Bronchial epithelial cell (primary cell): ENCODE results near the gene PTPRD. TPM values are rescaled to one million over a fixed set of nuclear protein-coding genes. Genes with fewer than 3 reads are reported as not detected.

Experiments
- DNase-seq: peaks from one replicate; pipeline ENCODE4 v3.0.0-alpha.2; 2010; ENCODE audit warnings: low read depth
- FAIRE-seq: peaks from 2 replicates; lab custom pipeline; 2011; peaks lifted over from hg19 to GRCh38; lab: Jason Lieb, UNC
- H3K27me3 ChIP-seq: 2 replicates; pipeline ENCODE4 v1.5.1; 2011; ENCODE audit warnings: low read length; ENCODE audit not compliant: control insufficient read depth, insufficient read depth
- H3K36me3 ChIP-seq: 2 replicates; pipeline ENCODE4 v1.5.1; 2011; ENCODE audit warnings: low read length; ENCODE audit not compliant: control insufficient read depth, insufficient read depth
- H3K4me3 ChIP-seq: 2 replicates; pipeline ENCODE4 v1.5.1; 2011; ENCODE audit warnings: mild to moderate bottlenecking, low read depth, low read length, control low read depth
- total RNA-seq: library from RNA; depleted of rRNA; stranded (reverse); fragments of >200 nt; gene quantifications from 2 replicates; pipeline ENCODE4 v1.2.1, GENCODE V29; 2014
- TF ChIP-seq, protein P1 (sequence below): IDR thresholded peaks from 2 replicates; pipeline ENCODE4 v1.5.1; 2011; ENCODE audit warnings: mild to moderate bottlenecking, moderate library complexity, low read length, control low read depth, inconsistent platforms; ENCODE audit not compliant: insufficient read depth, severe bottlenecking

The PTPRD gene
- total RNA-seq, 1 donor from 2014 or later: 2.9 TPM

DNA sequence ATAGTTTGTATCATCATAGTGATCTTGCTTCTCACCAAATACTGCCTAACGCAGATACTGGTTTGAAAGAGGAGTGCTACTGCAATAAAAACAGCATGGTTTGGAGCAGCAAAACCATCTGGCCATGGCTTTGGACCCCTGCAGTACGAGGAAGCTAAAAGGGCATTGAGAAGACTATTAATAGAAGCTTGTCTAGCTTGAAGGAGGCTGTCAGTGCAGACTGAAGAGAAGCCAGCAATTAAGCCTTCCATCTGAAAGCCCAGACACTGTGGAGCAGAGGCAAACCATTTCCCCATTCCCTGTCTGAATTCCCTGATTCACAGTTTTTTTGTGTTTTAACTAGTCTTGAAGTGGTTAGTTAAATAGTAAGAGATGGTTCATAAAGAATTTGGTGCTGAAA, 281.6 kb downstream of the PTPRD start:
- Histone ChIP-seq H3K27me3 (no peaks in the 10 kb centered on the region), H3K4me3 (no peak overlapping the region), H3K36me3 (no peaks in the 10 kb centered on the region)
- TF ChIP-seq, protein P1, sequence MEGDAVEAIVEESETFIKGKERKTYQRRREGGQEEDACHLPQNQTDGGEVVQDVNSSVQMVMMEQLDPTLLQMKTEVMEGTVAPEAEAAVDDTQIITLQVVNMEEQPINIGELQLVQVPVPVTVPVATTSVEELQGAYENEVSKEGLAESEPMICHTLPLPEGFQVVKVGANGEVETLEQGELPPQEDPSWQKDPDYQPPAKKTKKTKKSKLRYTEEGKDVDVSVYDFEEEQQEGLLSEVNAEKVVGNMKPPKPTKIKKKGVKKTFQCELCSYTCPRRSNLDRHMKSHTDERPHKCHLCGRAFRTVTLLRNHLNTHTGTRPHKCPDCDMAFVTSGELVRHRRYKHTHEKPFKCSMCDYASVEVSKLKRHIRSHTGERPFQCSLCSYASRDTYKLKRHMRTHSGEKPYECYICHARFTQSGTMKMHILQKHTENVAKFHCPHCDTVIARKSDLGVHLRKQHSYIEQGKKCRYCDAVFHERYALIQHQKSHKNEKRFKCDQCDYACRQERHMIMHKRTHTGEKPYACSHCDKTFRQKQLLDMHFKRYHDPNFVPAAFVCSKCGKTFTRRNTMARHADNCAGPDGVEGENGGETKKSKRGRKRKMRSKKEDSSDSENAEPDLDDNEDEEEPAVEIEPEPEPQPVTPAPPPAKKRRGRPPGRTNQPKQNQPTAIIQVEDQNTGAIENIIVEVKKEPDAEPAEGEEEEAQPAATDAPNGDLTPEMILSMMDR: no peak
- FAIRE-seq: no peak
- DNase-seq: no peak

DNA sequence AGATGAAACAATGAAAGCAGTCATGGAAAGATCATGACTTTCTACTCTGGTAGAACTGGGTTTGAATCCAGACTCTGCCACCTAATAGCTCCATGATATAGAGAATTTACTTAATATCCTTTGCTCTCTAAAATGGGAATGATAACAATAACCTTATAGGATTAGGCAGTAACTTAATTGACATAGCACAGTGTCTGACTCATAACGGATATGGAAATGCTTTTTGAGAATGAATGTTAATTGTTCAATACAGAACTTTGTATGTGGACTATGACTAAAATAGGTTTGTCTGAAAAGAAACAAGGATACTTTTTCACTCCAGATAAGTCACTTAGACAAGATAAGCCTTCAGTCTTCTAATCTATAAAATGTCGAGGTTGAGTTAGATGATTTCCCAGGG, 330.7 kb downstream of the PTPRD start:
- no peak for FAIRE-seq
- TF ChIP-seq, protein P1: no peak

DNA sequence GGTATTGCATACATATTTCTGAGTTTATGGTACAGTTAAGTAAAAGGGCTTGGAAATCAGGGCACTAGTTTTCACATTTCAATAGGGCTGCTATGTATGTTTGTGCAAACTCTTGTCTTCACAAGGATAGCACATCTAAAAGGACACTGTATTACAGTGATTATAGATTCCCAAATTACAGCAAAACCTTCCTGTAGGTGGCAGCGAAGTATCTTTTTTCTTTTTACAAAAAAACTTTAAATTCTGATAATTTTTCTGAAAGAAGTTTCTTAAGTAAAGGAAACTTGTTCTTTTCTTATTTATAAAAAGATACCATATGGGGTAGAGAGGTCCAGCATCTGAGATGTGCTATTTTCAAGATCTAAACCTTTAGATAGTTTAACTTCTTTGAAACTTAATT, 337.8 kb downstream of the PTPRD start:
- TF ChIP-seq, protein P1: no peak
- H3K27me3 ChIP-seq: no peaks in the 10 kb centered on the region
- H3K4me3 ChIP-seq: no peak overlapping the region
- FAIRE-seq (no peak), DNase-seq (no peak)
- H3K36me3 ChIP-seq: no peaks in the 10 kb centered on the region

More for the DNA sequence above, 330.7 kb downstream of the PTPRD start:
- Histone ChIP-seq H3K4me3 (no peak overlapping the region), H3K36me3 (no peaks in the 10 kb centered on the region), H3K27me3 (no peaks in the 10 kb centered on the region)
- no peak for DNase-seq

DNA sequence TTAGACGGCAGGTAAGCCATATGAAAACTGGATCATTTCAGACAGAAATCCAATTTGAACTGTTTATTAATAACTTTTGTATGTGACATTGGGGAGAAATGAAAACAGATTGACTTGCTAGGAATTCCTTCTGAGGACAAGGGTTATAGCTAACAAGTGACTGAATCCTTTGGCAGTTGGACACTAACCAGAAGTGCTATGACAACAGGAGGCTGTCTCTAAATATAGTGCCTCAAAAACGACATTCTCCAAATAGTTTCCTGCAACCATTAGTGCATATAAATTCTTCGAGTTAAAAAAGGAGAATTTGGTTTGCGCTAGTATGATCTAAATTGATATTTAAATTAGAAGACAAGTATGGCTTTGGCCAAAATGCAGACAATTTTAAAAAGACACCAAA, 338.6 kb downstream of the PTPRD start:
- no peak for DNase-seq
- TF ChIP-seq, protein P1: no peak
- no peaks in the 10 kb centered on the region for H3K27me3 ChIP-seq

DNA sequence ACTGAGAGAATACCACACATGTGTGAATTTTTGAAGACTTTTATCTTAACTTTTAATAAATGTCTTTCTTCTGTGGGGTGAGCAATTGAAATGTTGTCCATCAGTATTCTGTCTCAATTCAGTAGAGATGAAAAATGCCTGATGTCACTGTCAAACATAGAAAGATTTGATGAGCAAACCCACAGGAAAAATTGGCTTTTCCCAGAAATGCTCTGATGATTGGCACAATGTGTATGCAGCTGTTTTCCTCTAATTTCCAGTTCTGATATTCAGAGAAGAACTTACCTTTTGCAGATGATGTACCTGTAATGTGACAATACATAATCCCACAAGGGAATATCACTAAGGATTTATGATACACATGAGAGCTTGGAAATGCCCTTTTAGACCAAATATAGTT, 340.0 kb downstream of the PTPRD start:
- Histone ChIP-seq H3K36me3 (no peaks in the 10 kb centered on the region), H3K27me3 (no peaks in the 10 kb centered on the region), H3K4me3 (no peak overlapping the region)
- FAIRE-seq: no peak
- no peak for DNase-seq
- TF ChIP-seq, protein P1: no peak

More for the DNA sequence above, 338.6 kb downstream of the PTPRD start:
- Histone ChIP-seq H3K36me3 (no peaks in the 10 kb centered on the region), H3K4me3 (no peak overlapping the region)
- no peak for FAIRE-seq
